GM23338 (cell line): ENCODE results near the gene XIRP2. TPM values are rescaled to one million over a fixed set of nuclear protein-coding genes. Genes with fewer than 3 reads are reported as not detected.

Experiments used
- ATAC-seq: fragments of 200-7000 bp; cut with Tn5 transposase; 3 replicates; pipeline ENCODE4 v1.9.1; 2020
- DNase-seq: peaks from one replicate; pipeline ENCODE4 v3.0.0-alpha.2; 2015; ENCODE audit warnings: low spot score
- H2AFZ ChIP-seq: fragments of 200-600 bp; sonication (generic); 2 replicates; pipeline ENCODE4 v1.8.0; 2016; ENCODE audit warnings: antibody characterized with exemption, mild to moderate bottlenecking, moderate library complexity
- H3F3A ChIP-seq: fragments of 200-600 bp; sonication (generic); replicated peaks from 2 replicates; pipeline ENCODE4 v1.8.0; 2017; ENCODE audit warnings: antibody characterized with exemption, mixed run types, low read depth
- H3K27ac ChIP-seq: fragments of 200-600 bp; sonication (generic); 2 replicates; pipeline ENCODE4 v1.6.1; 2016; ENCODE audit warnings: low read depth
- H3K27me3 ChIP-seq: fragments of 200-600 bp; sonication (generic); 2 replicates; pipeline ENCODE4 v1.8.0; 2016; ENCODE audit warnings: mild to moderate bottlenecking, mixed run types, moderate library complexity; ENCODE audit not compliant: insufficient read depth
- H3K36me3 ChIP-seq: fragments of 200-600 bp; sonication (generic); 2 replicates; pipeline ENCODE4 v1.8.0; 2016; ENCODE audit warnings: mild to moderate bottlenecking; ENCODE audit not compliant: insufficient read depth
- H3K4me1 ChIP-seq: fragments of 200-600 bp; sonication (generic); 2 replicates; pipeline ENCODE4 v1.8.0; 2016; ENCODE audit warnings: mild to moderate bottlenecking, moderate library complexity; ENCODE audit not compliant: insufficient read depth
- H3K4me2 ChIP-seq: fragments of 200-600 bp; sonication (generic); 2 replicates; pipeline ENCODE4 v1.7.1; 2017; ENCODE audit warnings: mixed run types
- H3K4me3 ChIP-seq: fragments of 200-600 bp; sonication (generic); 2 replicates; pipeline ENCODE4 v1.6.1; 2016; ENCODE audit warnings: mixed run types
- H3K79me2 ChIP-seq: fragments of 200-600 bp; sonication (generic); replicated peaks from 2 replicates; pipeline ENCODE4 v1.8.0; 2017; ENCODE audit warnings: mild to moderate bottlenecking; ENCODE audit not compliant: insufficient read depth
- H3K9me2 ChIP-seq: fragments of 200-600 bp; sonication (generic); 2 replicates; pipeline ENCODE4 v1.8.0; 2017; ENCODE audit not compliant: insufficient read depth
- H4K20me1 ChIP-seq: fragments of 200-600 bp; sonication (generic); replicated peaks from 2 replicates; pipeline ENCODE4 v1.8.0; 2017; ENCODE audit warnings: mild to moderate bottlenecking; ENCODE audit not compliant: insufficient read depth
- H3K27ac Mint-ChIP-seq: 2 replicates; pipeline ENCODE4 v1.8.0; 2020; ENCODE audit warnings: inconsistent platforms, mild to moderate bottlenecking, moderate library complexity, mixed read lengths
- H3K27me3 Mint-ChIP-seq: 3 replicates; pipeline ENCODE4 v1.8.0; 2022; ENCODE audit warnings: low read depth, mild to moderate bottlenecking, moderate library complexity, mixed read lengths, inconsistent platforms; ENCODE audit not compliant: insufficient read depth, poor library complexity
- H3K36me3 Mint-ChIP-seq: 3 replicates; pipeline ENCODE4 v1.8.0; 2021; ENCODE audit warnings: low read depth, mild to moderate bottlenecking, inconsistent platforms, moderate library complexity, mixed read lengths
- H3K4me1 Mint-ChIP-seq: 3 replicates; pipeline ENCODE4 v1.8.0; 2020; ENCODE audit warnings: mild to moderate bottlenecking, inconsistent platforms, mixed read lengths
- H3K4me3 Mint-ChIP-seq: 3 replicates; pipeline ENCODE4 v1.8.0; 2021; ENCODE audit warnings: moderate library complexity, mild to moderate bottlenecking, inconsistent platforms, mixed read lengths
- H3K9me3 Mint-ChIP-seq: 3 replicates; pipeline ENCODE4 v1.8.0; 2020; ENCODE audit warnings: moderate library complexity, mild to moderate bottlenecking, inconsistent platforms, mixed read lengths
- CREB1 ChIP-seq: fragments of 250-450 bp; sonication (Bioruptor Pico); IDR thresholded peaks from 2 replicates; pipeline ENCODE4 v1.5.0; 2020; ENCODE audit warnings: low read depth, mild to moderate bottlenecking, moderate library complexity
- EZH2 ChIP-seq: fragments of 200-600 bp; sonication (generic); IDR thresholded peaks from one replicate; pipeline ENCODE4 v1.8.0; 2017; ENCODE audit warnings: antibody characterized with exemption, mild to moderate bottlenecking, low read depth; ENCODE audit not compliant: unreplicated experiment
- EZH2phosphoT487 ChIP-seq: fragments of 200-600 bp; sonication (generic); IDR thresholded peaks from one replicate; pipeline ENCODE4 v1.8.1; 2018; ENCODE audit warnings: antibody characterized with exemption; ENCODE audit not compliant: unreplicated experiment
- JUNB ChIP-seq: IDR thresholded peaks from one replicate; pipeline ENCODE4 v1.6.1; 2016; ENCODE audit warnings: antibody characterized with exemption; ENCODE audit not compliant: unreplicated experiment
- POLR2AphosphoS5 ChIP-seq: IDR thresholded peaks from 2 replicates; pipeline ENCODE4 v1.6.1; 2016; ENCODE audit warnings: antibody characterized with exemption, low read depth
- STAT1 ChIP-seq: IDR thresholded peaks from one replicate; pipeline ENCODE4 v1.6.1; 2016; ENCODE audit warnings: antibody characterized with exemption; ENCODE audit not compliant: unreplicated experiment
- polyA plus RNA-seq: library from polyadenylated mRNA; unstranded; fragments of >200 nt; fragmentation: Nextera tagmentation; extraction: Ambion mirVana; gene quantifications from 2 replicates; pipeline ENCODE4 v1.2.1, GENCODE V29; 2016
- total RNA-seq: library from RNA; depleted of rRNA; stranded (reverse); fragments of >200 nt; shearing (Covaris generic); gene quantifications from 2 replicates; pipeline ENCODE4 v1.2.3, GENCODE V29; 2014
- TF ChIP-seq, protein P1 (sequence below): IDR thresholded peaks from 2 replicates; pipeline ENCODE4 v1.6.1; 2016; ENCODE audit warnings: antibody characterized with exemption
- TF ChIP-seq, protein P2 (sequence below), 2 experiments: fragments of 200-600 bp in 1 of 2; sonication (generic) in 1 of 2; conservative IDR thresholded peaks; 2 replicates each; pipeline versions ENCODE4 v1.5.1 to v1.6.1; 2016 to 2017; ENCODE audit warnings: antibody characterized with exemption in 2 of 2, low read depth in 2 of 2, mild to moderate bottlenecking in 2 of 2, moderate library complexity in 1 of 2
- TF ChIP-seq, protein P3 (sequence below): fragments of 250-450 bp; sonication (Bioruptor Pico); IDR thresholded peaks from 2 replicates; pipeline ENCODE4 v1.5.0; 2020; ENCODE audit warnings: mild to moderate bottlenecking, moderate library complexity
- TF ChIP-seq, protein P4 (sequence below): IDR thresholded peaks from one replicate; pipeline ENCODE4 v1.6.1; 2018; ENCODE audit warnings: antibody characterized with exemption; ENCODE audit not compliant: unreplicated experiment

Gene XIRP2
- total and polyA plus RNA-seq, 2 experiments from 2014 or later, result 0.17 to 0.31 TPM

DNA sequence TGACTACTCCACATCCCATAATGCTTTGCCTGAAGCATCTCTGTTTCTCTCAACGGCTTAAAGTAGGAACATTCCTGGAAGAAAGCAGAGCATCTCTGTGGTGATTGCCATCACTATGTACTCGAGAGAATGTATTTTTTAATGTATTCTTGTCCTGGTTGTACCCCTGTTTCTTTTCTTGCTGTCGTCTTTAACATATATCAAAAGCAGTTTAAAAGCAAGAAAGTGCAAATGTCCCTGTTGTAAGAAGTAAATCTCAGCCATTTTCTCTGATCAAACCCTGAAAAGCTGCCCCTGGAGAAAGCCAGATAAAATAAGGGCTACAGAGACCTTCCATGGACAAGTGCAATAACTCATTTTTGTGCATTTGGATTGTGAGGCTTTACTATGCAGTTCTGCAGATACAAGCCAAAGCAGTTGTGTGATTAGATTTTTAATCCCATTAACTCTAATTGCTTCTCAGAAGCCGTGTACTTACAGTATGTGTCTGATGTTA is 70.8 kb downstream of the XIRP2 start:
- Histone ChIP-seq H3K27ac (no peak overlapping the region), H3K9me2 (no peaks in the 10 kb centered on the region; the same call in 1 of the 2 replicates), H2AFZ (0 out of 2 replicates have a peak overlapping the region, but pooled peaks have one; percentile 7), H3K4me1 (peaks cover 42% of the 10 kb centered on the region), H3K27me3 (no peaks in the 10 kb centered on the region), H3K36me3 (no peaks in the 10 kb centered on the region), H3F3A (no peaks in the 10 kb centered on the region), H4K20me1 (no peaks in the 10 kb centered on the region), H3K4me3 (no peak overlapping the region), H3K4me2 (no peak overlapping the region), H3K79me2 (no peaks in the 10 kb centered on the region)
- no peak overlapping the region; the same call in none of the 2 replicates for H3K27ac Mint-ChIP-seq
- H3K9me3 Mint-ChIP-seq, result no peaks in the 10 kb centered on the region
- no peaks in the 10 kb centered on the region for H3K27me3 Mint-ChIP-seq
- no peak for DNase-seq
- no peak; the same call in 2 of the 3 replicates for ATAC-seq
- TF ChIP-seq STAT1, result no peak
- TF ChIP-seq, protein P1, sequence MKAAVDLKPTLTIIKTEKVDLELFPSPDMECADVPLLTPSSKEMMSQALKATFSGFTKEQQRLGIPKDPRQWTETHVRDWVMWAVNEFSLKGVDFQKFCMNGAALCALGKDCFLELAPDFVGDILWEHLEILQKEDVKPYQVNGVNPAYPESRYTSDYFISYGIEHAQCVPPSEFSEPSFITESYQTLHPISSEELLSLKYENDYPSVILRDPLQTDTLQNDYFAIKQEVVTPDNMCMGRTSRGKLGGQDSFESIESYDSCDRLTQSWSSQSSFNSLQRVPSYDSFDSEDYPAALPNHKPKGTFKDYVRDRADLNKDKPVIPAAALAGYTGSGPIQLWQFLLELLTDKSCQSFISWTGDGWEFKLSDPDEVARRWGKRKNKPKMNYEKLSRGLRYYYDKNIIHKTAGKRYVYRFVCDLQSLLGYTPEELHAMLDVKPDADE, result no peak
- TF ChIP-seq CREB1 (CRISPR knock-in tag), result no peak
- TF ChIP-seq, protein P2, sequence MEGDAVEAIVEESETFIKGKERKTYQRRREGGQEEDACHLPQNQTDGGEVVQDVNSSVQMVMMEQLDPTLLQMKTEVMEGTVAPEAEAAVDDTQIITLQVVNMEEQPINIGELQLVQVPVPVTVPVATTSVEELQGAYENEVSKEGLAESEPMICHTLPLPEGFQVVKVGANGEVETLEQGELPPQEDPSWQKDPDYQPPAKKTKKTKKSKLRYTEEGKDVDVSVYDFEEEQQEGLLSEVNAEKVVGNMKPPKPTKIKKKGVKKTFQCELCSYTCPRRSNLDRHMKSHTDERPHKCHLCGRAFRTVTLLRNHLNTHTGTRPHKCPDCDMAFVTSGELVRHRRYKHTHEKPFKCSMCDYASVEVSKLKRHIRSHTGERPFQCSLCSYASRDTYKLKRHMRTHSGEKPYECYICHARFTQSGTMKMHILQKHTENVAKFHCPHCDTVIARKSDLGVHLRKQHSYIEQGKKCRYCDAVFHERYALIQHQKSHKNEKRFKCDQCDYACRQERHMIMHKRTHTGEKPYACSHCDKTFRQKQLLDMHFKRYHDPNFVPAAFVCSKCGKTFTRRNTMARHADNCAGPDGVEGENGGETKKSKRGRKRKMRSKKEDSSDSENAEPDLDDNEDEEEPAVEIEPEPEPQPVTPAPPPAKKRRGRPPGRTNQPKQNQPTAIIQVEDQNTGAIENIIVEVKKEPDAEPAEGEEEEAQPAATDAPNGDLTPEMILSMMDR (conservative IDR thresholded peaks at IDR 0.05; ENCODE audit: low read depth in 2 of 2), result no peak
- TF ChIP-seq, protein P3, sequence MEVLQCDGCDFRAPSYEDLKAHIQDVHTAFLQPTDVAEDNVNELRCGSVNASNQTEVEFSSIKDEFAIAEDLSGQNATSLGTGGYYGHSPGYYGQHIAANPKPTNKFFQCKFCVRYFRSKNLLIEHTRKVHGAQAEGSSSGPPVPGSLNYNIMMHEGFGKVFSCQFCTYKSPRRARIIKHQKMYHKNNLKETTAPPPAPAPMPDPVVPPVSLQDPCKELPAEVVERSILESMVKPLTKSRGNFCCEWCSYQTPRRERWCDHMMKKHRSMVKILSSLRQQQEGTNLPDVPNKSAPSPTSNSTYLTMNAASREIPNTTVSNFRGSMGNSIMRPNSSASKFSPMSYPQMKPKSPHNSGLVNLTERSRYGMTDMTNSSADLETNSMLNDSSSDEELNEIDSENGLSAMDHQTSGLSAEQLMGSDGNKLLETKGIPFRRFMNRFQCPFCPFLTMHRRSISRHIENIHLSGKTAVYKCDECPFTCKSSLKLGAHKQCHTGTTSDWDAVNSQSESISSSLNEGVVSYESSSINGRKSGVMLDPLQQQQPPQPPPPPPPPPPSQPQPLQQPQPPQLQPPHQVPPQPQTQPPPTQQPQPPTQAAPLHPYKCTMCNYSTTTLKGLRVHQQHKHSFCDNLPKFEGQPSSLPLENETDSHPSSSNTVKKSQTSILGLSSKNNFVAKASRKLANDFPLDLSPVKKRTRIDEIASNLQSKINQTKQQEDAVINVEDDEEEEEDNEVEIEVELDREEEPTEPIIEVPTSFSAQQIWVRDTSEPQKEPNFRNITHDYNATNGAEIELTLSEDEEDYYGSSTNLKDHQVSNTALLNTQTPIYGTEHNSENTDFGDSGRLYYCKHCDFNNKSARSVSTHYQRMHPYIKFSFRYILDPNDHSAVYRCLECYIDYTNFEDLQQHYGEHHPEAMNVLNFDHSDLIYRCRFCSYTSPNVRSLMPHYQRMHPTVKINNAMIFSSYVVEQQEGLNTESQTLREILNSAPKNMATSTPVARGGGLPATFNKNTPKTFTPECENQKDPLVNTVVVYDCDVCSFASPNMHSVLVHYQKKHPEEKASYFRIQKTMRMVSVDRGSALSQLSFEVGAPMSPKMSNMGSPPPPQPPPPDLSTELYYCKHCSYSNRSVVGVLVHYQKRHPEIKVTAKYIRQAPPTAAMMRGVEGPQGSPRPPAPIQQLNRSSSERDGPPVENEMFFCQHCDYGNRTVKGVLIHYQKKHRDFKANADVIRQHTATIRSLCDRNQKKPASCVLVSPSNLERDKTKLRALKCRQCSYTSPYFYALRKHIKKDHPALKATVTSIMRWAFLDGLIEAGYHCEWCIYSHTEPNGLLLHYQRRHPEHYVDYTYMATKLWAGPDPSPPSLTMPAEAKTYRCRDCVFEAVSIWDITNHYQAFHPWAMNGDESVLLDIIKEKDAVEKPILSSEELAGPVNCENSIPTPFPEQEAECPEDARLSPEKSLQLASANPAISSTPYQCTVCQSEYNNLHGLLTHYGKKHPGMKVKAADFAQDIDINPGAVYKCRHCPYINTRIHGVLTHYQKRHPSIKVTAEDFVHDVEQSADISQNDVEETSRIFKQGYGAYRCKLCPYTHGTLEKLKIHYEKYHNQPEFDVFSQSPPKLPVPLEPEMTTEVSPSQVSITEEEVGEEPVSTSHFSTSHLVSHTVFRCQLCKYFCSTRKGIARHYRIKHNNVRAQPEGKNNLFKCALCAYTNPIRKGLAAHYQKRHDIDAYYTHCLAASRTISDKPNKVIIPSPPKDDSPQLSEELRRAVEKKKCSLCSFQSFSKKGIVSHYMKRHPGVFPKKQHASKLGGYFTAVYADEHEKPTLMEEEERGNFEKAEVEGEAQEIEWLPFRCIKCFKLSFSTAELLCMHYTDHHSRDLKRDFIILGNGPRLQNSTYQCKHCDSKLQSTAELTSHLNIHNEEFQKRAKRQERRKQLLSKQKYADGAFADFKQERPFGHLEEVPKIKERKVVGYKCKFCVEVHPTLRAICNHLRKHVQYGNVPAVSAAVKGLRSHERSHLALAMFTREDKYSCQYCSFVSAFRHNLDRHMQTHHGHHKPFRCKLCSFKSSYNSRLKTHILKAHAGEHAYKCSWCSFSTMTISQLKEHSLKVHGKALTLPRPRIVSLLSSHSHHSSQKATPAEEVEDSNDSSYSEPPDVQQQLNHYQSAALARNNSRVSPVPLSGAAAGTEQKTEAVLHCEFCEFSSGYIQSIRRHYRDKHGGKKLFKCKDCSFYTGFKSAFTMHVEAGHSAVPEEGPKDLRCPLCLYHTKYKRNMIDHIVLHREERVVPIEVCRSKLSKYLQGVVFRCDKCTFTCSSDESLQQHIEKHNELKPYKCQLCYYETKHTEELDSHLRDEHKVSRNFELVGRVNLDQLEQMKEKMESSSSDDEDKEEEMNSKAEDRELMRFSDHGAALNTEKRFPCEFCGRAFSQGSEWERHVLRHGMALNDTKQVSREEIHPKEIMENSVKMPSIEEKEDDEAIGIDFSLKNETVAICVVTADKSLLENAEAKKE, result no peak
- TF ChIP-seq EZH2, result no peak
- no peak for TF ChIP-seq JUNB
- no peak for TF ChIP-seq POLR2AphosphoS5
- TF ChIP-seq, protein P4, sequence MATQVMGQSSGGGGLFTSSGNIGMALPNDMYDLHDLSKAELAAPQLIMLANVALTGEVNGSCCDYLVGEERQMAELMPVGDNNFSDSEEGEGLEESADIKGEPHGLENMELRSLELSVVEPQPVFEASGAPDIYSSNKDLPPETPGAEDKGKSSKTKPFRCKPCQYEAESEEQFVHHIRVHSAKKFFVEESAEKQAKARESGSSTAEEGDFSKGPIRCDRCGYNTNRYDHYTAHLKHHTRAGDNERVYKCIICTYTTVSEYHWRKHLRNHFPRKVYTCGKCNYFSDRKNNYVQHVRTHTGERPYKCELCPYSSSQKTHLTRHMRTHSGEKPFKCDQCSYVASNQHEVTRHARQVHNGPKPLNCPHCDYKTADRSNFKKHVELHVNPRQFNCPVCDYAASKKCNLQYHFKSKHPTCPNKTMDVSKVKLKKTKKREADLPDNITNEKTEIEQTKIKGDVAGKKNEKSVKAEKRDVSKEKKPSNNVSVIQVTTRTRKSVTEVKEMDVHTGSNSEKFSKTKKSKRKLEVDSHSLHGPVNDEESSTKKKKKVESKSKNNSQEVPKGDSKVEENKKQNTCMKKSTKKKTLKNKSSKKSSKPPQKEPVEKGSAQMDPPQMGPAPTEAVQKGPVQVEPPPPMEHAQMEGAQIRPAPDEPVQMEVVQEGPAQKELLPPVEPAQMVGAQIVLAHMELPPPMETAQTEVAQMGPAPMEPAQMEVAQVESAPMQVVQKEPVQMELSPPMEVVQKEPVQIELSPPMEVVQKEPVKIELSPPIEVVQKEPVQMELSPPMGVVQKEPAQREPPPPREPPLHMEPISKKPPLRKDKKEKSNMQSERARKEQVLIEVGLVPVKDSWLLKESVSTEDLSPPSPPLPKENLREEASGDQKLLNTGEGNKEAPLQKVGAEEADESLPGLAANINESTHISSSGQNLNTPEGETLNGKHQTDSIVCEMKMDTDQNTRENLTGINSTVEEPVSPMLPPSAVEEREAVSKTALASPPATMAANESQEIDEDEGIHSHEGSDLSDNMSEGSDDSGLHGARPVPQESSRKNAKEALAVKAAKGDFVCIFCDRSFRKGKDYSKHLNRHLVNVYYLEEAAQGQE, result no peak
- no peak for TF ChIP-seq EZH2phosphoT487
- peaks cover 41% of the 10 kb centered on the region for H3K4me1 Mint-ChIP-seq
- no peaks in the 10 kb centered on the region for H3K36me3 Mint-ChIP-seq
- no peak overlapping the region for H3K4me3 Mint-ChIP-seq
